ENCODE results near the gene TNFRSF12A.

Gene TNFRSF12A

DNA sequence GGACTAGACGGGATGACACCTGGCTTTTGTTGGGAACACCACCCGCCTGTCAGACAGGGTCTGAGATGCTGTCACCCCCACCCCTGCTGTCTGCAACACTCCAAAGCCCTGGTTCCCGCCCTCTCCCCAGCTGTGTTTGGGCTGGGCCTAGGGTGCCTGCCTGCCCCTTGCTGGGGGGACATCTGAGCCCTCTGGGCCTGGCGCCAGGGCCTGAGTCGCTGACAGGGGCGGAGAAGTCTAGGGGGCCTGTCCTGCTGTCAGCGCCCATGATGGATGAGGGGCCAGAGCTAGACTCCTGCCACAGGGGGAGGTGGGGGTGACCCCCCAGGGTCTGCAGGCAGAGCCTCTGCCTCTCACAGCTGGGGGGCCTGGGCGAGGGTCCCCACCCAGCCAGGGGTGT lies 32.3 kb upstream of the TNFRSF12A start:
- Histone ChIP-seq H3K36me3 (replicated peaks) (no peaks in the 10 kb centered on the region), H3K27ac (no peak overlapping the region), H3K27me3 (replicated peaks) (peaks cover 2% of the 10 kb centered on the region), H3K4me3 (ENCODE audit: low read depth, low read length) (no peak overlapping the region)
- TF ChIP-seq, protein P1, sequence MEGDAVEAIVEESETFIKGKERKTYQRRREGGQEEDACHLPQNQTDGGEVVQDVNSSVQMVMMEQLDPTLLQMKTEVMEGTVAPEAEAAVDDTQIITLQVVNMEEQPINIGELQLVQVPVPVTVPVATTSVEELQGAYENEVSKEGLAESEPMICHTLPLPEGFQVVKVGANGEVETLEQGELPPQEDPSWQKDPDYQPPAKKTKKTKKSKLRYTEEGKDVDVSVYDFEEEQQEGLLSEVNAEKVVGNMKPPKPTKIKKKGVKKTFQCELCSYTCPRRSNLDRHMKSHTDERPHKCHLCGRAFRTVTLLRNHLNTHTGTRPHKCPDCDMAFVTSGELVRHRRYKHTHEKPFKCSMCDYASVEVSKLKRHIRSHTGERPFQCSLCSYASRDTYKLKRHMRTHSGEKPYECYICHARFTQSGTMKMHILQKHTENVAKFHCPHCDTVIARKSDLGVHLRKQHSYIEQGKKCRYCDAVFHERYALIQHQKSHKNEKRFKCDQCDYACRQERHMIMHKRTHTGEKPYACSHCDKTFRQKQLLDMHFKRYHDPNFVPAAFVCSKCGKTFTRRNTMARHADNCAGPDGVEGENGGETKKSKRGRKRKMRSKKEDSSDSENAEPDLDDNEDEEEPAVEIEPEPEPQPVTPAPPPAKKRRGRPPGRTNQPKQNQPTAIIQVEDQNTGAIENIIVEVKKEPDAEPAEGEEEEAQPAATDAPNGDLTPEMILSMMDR (IDR thresholded peaks at IDR 0.05; ENCODE audit: low read depth, low read length, missing control alignments) = no peak
- no peak for DNase-seq
- in situ Hi-C loops (cut with HindIII; ENCODE audit: low pct_ligation_motif_present, low sequenced_read_pairs) = no loop called here

DNA sequence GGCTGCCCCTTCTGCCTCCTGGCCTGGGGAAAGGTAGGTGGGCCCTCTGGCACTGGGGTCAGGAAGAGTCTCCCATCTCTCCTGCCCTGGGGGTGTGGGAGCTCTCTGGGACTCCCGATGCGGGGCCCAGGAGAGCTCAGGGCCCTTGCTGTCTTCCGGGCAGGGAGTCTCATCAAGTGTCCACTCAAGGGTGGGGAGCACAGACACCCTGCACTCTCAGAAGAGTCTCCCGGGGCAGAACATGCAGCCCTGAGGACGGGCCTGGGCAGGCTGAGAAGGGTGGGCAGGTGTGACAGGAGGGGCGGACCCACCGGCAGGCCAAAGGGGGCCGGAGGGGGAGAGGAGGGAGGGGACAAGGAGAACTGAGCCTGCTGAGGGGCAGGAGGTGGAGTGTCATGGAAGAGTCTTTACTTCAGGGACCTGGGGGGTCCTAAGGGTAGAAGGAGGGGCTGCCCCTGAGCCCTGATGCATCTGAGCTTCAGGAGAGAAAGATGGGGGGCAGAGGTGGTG lies 31.5 kb upstream of the TNFRSF12A start:
- in situ Hi-C loops (cut with HindIII; ENCODE audit: low pct_ligation_motif_present, low sequenced_read_pairs) = no loop called here
- H3K36me3 ChIP-seq (replicated peaks) = no peaks in the 10 kb centered on the region
- no peak for DNase-seq
- peaks cover 2% of the 10 kb centered on the region for H3K27me3 ChIP-seq (replicated peaks)
- no peak overlapping the region for H3K27ac ChIP-seq
- TF ChIP-seq, protein P1 (IDR thresholded peaks at IDR 0.05; ENCODE audit: low read depth, low read length, missing control alignments) = no peak
- H3K4me3 ChIP-seq (ENCODE audit: low read depth, low read length) = no peak overlapping the region

DNA sequence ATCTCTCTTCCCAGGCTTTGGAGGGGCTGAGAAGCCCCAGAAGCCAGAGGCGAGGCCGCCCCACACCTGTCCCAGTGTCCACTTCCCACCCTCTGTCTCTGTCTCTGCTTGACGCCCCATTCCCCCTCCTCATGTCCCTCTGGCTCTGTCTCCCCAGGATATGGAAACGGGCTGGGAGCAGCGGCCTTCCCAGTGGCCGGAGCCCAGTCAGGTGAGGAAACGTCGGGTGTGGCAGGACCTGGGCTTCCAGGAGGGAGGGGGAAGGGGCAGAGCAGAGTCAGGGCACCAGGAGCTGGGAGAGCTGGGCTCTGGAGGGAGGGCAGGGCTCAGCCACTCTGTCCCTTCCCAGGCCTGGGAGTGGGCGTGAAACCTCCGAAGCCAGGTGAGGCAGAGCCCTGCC lies 29.3 kb upstream of the TNFRSF12A start:
- H3K27me3 ChIP-seq (replicated peaks) = peaks cover 2% of the 10 kb centered on the region
- in situ Hi-C loops (cut with HindIII; ENCODE audit: low pct_ligation_motif_present, low sequenced_read_pairs) = no loop called here
- H3K36me3 ChIP-seq (replicated peaks) = no peaks in the 10 kb centered on the region
- no peak overlapping the region for H3K27ac ChIP-seq
- no peak for DNase-seq
- TF ChIP-seq, protein P1 (IDR thresholded peaks at IDR 0.05; ENCODE audit: low read depth, low read length, missing control alignments) = no peak
- no peak overlapping the region for H3K4me3 ChIP-seq (ENCODE audit: low read depth, low read length)

DNA sequence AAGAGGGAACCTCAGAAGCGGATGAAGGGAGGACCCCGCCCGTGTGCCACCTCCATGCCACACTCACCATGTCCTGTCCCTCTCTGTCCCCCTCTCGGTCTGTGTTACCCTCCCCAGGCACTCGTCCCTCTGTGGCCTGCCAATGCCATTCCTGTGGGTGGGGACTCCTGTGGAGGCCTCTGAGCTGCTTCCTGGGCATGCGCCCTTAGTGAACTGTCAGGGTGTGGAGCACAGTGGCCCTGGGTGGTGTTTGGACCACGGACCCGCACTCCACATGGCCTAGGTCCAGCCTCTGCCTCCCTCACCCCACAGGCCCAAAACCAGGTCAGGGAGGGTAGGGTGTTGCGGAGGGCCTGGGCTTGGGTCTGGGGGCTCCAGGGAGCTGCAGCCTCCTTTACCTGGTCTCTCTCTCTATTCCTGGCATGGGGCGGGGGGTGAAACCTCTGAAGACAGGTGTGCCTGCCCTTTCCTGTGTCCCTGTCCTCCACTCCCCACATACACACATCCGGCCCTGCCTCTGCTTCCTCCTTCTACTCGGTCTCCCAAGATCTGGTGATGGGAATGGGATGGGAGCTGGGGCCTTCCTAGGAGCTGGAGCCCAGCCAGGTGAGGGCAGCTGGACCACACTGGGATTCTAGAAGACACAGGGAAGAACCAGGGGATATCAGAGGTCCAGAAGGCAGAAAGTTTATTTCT lies 28.5 kb upstream of the TNFRSF12A start:
- Histone ChIP-seq H3K27me3 (replicated peaks) (peaks cover 2% of the 10 kb centered on the region), H3K36me3 (replicated peaks) (no peaks in the 10 kb centered on the region), H3K27ac (no peak overlapping the region), H3K4me3 (ENCODE audit: low read depth, low read length) (no peak overlapping the region)
- in situ Hi-C loops (cut with HindIII; ENCODE audit: low pct_ligation_motif_present, low sequenced_read_pairs) = no loop called here
- TF ChIP-seq, protein P1 (IDR thresholded peaks at IDR 0.05; ENCODE audit: low read depth, low read length, missing control alignments) = no peak
- DNase-seq = no peak

DNA sequence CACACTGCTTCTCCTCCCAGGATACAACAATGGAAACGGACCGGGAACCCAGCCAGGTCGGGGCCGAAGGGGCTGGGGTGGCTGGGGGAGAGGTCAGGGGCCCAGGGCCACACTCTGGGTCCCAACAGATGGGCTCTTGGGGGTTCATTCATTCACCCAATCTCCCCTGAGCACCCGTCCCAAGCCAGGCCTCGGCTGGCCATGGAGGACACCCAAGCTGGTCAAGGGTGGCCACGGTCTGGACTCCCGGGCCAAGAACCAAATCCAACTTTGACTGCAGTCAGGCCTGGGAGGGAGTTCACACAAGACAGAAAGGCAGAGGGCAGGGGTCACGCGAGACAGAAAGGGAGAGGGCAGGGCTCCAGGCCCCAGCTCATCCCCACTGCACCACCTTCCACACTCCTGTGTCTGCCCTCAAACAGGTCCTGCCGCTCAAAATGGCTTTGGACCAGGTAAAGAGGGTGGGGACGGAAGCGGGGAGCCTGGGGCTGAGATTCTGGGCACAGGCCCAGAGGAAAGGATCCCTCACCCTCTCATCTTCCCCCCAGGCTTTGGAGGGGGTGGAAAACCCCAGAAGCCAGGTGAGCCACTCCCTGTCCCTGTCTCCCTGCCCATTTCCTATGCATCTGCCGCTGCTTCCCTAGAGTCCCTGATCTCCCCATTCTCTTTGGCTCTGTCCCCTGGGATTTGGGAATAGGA lies 27.6 kb upstream of the TNFRSF12A start:
- Histone ChIP-seq H3K27ac (no peak overlapping the region), H3K4me3 (ENCODE audit: low read depth, low read length) (no peak overlapping the region), H3K27me3 (replicated peaks) (peaks cover 2% of the 10 kb centered on the region), H3K36me3 (replicated peaks) (no peaks in the 10 kb centered on the region)
- no peak for DNase-seq
- TF ChIP-seq, protein P1 (IDR thresholded peaks at IDR 0.05; ENCODE audit: low read depth, low read length, missing control alignments) = no peak
- in situ Hi-C loops (cut with HindIII; ENCODE audit: low pct_ligation_motif_present, low sequenced_read_pairs) = no loop called here
